NCI-H128 (cell line): ENCODE results near the gene CMIP.

ENCODE experiments used
- DNase-seq: peaks from one replicate; lab custom pipeline; 2025; ENCODE audit not compliant: unreplicated experiment; lab: John Stamatoyannopoulos, UW

The CMIP gene

GRCh38 chr16:81530296-81530721 is 85.7 kb downstream of the CMIP start:
- DNase-seq = no peak

GRCh38 chr16:81530814-81531213 is 86.2 kb downstream of the CMIP start:
- DNase-seq = no peak

DNA sequence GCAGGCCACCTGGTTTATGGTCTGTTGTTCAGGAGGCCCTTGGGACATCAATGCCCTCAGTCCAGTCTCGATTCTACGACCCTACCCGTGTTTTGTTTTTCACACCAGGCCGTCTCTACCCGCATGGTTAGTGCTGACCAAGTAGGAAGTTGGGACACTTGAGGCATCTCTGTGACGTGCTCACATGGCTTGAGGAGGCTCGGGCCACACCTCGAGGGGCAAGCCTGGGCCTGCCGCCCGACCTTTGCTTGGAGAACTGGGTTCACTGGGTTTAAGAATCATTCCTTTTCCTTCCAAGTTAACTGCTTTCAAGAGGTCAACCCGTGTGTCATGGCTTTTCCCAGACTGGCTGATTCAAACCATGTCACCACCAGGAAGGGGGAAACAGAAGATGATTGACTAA is 86.8 kb downstream of the CMIP start:
- no peak for DNase-seq

DNA sequence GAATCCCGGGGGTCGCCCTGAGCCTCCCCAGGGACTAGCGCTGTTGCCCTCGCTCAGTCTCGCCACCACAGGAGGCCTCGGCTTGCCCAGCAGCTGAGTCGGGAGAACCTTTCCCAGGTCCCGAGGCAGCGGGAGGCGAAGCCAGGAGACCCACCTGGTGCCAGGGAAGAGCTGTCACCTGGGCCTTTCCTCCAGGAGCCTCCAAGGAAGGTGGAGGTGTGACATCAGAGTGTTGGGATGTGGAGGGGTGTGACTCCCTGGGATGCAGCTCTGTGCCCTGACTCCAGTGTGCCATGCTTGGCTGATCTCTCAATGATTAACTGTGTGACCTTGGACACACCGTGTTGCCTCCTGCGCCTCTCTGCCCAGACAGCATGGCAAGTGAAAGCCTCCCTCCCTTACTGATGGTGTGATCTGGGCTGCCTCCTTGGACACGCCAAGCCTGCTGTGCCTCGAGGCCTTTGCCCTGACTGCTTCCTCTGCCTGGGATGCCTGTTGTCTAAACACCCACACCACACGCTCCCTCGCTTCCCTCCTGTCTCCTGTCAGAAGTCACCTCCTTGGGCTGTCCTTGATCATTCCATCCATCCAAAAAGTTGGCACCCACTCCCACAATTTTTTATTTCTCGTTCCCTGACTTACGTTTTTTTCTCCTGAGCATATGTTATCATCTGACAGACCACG is 88.0 kb downstream of the CMIP start:
- no peak for DNase-seq

GRCh38 chr16:81533175-81533507 is 88.5 kb downstream of the CMIP start:
- no peak for DNase-seq

GRCh38 chr16:81535679-81536360 is 91.2 kb downstream of the CMIP start:
- no peak for DNase-seq

GRCh38 chr16:81536648-81537047 is 92.0 kb downstream of the CMIP start:
- DNase-seq = no peak

DNA sequence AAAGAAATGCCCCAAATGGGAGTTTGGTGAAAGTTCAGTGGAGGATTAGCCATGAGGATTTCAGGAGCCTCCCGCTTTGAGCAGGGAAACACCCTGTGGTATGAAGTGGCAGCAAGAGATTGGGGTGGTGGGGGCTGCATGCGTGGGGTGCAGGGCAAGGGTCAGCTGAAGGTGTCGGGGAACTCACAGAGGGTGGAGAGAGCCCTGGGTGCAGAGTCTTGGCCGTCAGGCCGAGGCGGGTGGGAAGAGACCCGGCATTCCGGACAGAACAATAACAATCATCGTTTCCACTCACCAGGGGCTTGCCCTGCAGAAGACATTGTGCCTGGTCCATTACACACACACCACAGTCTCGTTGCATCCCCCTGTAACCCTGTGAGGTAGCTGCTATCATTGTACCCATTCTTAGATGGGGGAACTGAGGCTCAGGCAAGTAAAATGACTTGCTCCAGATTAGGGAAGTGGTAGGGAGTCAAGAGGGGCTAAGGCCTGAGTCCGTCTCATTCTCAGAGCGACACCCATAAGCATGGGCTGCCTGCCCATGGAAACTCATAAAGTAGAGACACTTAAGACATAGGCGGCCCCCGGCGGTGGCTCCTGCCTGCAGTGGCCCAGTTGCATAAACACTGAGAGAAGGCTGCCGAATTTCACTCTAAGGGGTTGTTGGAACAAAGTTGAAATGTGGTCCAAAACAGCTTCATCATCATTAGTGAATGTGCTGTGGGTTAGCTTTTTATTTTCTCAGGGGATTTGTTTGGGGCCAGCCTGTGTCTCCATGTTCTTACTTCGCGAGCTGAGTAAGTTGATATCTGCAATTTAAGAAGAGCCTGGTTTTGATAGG is 93.3 kb downstream of the CMIP start:
- no peak for DNase-seq

GRCh38 chr16:81539009-81539758 is 94.6 kb downstream of the CMIP start:
- DNase-seq = no peak

DNA sequence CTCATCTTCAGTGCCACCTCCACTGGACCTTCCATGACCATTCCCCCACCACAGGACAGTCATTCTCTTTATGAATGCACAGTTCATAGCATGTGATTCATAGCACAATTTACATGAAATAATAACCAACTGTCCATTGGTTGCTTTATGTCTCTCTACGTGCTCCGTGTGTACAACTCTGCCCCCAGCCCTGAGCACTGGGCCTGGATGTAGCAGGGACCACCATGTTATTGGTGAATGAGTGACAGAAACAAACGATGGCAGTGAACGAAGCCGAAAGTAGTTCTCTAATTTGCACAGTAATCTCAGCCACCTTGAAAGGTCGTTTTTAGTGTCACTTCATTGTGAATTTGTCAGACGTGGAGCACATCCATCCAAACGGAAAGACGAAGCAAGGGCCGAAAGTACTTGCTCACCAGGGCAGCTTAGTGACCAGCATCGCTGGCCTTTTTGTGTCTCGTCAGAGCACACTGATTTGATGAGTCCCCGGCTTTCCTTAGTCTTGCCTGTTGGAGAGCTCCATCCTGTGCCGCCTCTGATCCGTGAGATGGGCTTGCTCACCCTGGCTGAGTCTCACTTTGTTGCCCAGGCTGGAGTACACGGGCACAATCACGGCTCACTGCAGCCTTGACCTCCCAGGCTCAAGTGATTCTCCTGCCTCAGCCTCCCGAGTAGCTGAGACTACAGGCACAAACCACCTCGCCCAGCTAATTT is 95.3 kb downstream of the CMIP start:
- no peak for DNase-seq

GRCh38 chr16:81541314-81541713 is 96.7 kb downstream of the CMIP start:
- no peak for DNase-seq

DNA sequence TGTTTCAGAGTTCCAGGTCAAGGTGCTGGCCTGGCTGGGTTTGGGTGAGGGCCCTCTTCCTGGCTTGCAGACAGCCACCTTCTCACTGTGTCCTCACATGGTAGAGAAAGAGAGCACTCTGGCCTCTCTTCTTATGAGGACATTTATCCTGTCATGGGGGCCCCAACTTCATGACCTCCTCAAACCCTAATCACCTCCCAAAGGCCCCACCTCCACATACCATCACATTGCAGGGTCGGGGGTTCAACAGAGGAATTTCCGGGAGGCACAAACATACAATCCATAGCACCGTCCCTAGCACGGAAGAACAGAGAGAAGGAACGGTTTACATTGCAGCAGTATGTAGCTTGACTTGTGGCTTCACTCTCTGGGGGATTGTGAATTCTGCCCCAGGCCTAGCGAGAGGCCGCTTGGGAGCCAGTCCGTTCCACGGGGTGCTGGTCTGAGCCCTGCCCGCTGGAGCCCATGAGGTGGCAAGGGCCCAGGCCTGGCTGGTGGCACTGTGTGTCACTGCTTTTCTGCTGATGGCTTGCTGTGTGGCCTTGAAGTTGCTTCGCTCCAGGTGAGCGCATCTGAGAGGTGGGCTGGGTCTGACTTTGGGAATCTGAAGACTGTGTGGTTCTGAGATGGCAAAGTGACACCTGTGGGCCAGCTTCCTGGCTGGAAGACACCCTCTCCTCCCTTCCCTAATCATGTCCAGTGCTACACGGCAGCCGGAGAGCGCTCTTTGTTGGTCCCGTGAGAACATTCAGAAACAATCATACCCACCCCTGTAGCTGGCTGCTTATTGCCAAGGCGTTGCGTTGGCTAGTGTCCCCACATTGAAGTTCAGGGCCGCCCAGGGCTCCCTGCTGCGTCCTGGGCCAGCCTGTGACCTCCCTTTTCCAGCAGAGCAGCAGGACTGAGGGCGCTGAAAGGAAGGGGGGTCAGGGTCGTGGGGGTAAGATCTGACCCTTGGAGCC is 98.3 kb downstream of the CMIP start:
- no peak for DNase-seq

DNA sequence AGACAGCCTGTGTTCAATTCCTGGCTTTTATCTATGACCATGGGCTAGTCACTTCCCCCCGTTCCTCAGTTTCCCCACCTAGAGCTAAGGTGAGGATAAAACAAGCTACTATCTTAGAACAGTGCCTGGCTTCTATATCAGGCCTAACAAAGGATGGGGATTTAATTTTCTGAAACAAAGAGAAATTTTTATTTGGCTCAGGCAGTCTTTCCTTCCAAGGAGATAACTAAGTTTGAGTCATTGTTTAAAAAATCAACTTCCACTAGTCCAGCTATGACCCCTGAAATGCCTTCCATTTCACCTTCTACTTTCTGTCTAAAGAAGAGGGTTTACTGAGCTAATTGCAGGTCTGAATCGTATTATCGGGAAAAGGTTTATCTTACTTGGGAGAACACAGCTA is 99.0 kb downstream of the CMIP start:
- DNase-seq = no peak

DNA sequence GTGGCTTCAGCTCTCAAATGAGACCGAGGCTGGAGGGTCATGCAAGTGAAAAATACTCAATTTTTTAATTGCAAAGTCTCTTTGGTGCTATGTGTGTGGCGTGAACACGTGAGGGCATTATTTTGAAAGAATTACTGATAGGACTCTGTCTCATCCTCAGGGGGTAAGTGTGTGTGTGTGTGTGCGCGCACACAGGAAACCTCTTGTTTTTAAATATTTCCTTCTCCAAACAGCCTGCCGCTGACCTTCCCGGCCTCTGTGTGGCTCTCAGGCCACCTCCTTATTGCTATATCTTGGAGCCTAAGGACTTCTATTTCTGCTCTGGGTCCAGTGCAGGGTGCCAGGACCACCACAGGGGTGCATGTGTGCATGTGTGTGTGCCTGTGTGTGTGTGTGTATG is 99.7 kb downstream of the CMIP start:
- DNase-seq = no peak

DNA sequence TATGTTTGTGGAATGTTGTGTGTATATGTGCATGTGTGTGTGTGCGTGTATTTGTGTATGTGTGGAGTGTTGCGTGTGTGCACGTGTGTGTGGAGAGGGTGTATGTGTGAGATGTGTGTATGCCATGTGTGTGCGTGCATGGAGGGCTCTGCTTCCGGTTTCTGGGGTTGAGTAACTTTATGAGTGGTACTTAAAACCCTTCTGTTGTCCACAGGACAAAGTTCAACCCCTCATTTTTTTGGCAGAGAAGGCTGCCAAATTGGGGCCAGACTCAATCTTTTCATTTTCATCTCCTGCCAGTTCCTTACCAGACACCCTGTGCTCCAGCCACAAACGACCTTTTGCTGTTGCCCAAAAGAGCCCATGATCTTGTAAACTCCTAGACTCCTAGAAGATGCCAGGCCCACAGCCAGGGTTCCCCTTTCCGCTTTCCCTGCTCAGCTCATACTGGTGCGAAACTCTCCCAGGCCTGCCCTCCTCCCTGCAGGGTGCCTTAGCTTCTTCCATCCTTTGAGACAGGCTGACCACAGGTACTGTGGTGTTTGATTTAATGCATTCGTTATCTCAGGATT is 100.2 kb downstream of the CMIP start:
- DNase-seq = no peak

DNA sequence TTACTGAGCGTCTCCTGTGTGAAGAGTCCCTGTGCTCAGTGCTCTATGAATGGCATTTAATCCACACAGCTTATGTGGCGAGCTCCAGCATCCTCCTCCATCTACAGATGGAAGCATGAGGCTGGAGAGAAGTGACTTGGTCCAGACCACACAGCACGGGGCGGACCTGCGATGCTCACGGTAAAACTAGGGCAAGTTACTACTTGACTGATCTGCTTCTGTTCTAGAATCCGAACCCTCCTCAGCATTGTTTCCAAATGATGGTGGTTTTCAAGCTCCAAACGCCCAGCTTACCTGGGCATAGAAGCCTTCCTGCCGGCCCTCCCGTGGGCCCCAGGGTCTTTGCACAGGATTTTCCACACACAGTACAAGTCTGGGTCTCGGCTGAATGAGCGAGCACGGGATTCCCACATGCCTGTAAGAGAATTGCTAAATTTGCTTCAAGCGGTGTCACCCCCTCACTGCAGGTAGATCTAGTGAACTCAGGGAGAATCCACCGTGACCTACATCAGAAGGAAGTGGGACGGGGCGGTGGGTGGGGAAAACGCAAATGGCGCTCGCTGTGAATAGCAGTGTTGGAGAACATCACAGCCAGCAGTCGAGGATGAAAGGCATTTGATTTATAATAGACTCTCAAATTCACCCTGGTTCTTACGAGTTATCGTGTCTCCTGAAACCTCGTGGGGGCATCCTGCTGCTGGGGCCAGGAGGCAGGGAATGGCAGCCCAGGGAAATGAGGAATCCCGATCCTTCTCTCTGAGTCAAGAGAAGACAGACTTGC is 101.1 kb downstream of the CMIP start:
- DNase-seq = no peak

GRCh38 chr16:81546781-81547180 is 102.2 kb downstream of the CMIP start:
- DNase-seq = no peak

- no peak for DNase-seq
These were observed 102.8 kb downstream of the CMIP start for GRCh38 chr16:81547194-81547938.
